ENCODE data around the gene DOK6. TPM values are rescaled to one million over a fixed set of nuclear protein-coding genes. Genes with fewer than 3 reads are reported as not detected.

Gene DOK6
- total and polyA plus RNA-seq, 2 of the 13 experiments (the other 11 are each of a cell fraction or from before 2014, with no cell fraction given) = 17.0 to 17.2 TPM

DNA sequence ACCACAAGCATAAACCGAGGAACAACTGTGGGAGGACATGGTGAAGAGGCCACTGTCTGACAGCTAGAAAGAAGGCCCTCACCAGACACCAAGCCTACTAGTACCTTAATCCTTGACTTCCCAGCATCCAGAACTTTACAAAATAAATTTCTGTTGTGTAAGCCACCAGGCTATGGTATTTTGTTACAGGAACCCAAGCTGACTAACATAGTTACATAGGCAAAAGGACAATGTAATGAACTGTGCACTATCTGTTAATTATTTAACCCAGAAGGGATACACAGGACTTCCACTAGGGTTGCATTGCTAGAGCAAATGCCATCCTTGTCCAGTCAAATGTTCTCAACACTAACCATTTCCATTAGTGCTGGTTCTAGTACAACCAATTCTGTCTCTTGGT lies 47.7 kb upstream of the DOK6 start (continued):
- TF ChIP-seq HNRNPH1 (optimal IDR thresholded peaks at IDR 0.05; ENCODE audit: low read depth, low read length) = no peak
- TF ChIP-seq ZNF33A (CRISPR knock-in tag; IDR thresholded peaks at IDR 0.05; ENCODE audit: borderline replicate concordance) = no peak
- TF ChIP-seq, protein P1, sequence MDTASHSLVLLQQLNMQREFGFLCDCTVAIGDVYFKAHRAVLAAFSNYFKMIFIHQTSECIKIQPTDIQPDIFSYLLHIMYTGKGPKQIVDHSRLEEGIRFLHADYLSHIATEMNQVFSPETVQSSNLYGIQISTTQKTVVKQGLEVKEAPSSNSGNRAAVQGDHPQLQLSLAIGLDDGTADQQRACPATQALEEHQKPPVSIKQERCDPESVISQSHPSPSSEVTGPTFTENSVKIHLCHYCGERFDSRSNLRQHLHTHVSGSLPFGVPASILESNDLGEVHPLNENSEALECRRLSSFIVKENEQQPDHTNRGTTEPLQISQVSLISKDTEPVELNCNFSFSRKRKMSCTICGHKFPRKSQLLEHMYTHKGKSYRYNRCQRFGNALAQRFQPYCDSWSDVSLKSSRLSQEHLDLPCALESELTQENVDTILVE (CRISPR knock-in tag; IDR thresholded peaks at IDR 0.05) = no peak
- no peak for TF ChIP-seq ZNF607 (CRISPR knock-in tag; IDR thresholded peaks at IDR 0.05; ENCODE audit: borderline replicate concordance)
- TF ChIP-seq, protein P2, sequence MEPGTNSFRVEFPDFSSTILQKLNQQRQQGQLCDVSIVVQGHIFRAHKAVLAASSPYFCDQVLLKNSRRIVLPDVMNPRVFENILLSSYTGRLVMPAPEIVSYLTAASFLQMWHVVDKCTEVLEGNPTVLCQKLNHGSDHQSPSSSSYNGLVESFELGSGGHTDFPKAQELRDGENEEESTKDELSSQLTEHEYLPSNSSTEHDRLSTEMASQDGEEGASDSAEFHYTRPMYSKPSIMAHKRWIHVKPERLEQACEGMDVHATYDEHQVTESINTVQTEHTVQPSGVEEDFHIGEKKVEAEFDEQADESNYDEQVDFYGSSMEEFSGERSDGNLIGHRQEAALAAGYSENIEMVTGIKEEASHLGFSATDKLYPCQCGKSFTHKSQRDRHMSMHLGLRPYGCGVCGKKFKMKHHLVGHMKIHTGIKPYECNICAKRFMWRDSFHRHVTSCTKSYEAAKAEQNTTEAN (CRISPR knock-in tag; conservative IDR thresholded peaks at IDR 0.05) = 0 out of 2 replicates have a peak, but pooled peaks have one; percentile 23
- TF ChIP-seq, protein P3, sequence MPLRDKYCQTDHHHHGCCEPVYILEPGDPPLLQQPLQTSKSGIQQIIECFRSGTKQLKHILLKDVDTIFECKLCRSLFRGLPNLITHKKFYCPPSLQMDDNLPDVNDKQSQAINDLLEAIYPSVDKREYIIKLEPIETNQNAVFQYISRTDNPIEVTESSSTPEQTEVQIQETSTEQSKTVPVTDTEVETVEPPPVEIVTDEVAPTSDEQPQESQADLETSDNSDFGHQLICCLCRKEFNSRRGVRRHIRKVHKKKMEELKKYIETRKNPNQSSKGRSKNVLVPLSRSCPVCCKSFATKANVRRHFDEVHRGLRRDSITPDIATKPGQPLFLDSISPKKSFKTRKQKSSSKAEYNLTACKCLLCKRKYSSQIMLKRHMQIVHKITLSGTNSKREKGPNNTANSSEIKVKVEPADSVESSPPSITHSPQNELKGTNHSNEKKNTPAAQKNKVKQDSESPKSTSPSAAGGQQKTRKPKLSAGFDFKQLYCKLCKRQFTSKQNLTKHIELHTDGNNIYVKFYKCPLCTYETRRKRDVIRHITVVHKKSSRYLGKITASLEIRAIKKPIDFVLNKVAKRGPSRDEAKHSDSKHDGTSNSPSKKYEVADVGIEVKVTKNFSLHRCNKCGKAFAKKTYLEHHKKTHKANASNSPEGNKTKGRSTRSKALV (CRISPR knock-in tag; IDR thresholded peaks at IDR 0.05) = no peak
- TF ChIP-seq ZFP62 (CRISPR knock-in tag; IDR thresholded peaks at IDR 0.05) = no peak
- no peak for TF ChIP-seq ARID2 (CRISPR knock-in tag; IDR thresholded peaks at IDR 0.05; ENCODE audit: borderline replicate concordance)
- TF ChIP-seq ZNF468 (CRISPR knock-in tag; IDR thresholded peaks at IDR 0.05) = no peak
- TF ChIP-seq ZNF564 (CRISPR knock-in tag; IDR thresholded peaks at IDR 0.05) = no peak
- TF ChIP-seq, protein P4, sequence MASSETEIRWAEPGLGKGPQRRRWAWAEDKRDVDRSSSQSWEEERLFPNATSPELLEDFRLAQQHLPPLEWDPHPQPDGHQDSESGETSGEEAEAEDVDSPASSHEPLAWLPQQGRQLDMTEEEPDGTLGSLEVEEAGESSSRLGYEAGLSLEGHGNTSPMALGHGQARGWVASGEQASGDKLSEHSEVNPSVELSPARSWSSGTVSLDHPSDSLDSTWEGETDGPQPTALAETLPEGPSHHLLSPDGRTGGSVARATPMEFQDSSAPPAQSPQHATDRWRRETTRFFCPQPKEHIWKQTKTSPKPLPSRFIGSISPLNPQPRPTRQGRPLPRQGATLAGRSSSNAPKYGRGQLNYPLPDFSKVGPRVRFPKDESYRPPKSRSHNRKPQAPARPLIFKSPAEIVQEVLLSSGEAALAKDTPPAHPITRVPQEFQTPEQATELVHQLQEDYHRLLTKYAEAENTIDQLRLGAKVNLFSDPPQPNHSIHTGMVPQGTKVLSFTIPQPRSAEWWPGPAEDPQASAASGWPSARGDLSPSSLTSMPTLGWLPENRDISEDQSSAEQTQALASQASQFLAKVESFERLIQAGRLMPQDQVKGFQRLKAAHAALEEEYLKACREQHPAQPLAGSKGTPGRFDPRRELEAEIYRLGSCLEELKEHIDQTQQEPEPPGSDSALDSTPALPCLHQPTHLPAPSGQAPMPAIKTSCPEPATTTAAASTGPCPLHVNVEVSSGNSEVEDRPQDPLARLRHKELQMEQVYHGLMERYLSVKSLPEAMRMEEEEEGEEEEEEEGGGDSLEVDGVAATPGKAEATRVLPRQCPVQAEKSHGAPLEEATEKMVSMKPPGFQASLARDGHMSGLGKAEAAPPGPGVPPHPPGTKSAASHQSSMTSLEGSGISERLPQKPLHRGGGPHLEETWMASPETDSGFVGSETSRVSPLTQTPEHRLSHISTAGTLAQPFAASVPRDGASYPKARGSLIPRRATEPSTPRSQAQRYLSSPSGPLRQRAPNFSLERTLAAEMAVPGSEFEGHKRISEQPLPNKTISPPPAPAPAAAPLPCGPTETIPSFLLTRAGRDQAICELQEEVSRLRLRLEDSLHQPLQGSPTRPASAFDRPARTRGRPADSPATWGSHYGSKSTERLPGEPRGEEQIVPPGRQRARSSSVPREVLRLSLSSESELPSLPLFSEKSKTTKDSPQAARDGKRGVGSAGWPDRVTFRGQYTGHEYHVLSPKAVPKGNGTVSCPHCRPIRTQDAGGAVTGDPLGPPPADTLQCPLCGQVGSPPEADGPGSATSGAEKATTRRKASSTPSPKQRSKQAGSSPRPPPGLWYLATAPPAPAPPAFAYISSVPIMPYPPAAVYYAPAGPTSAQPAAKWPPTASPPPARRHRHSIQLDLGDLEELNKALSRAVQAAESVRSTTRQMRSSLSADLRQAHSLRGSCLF (CRISPR knock-in tag; IDR thresholded peaks at IDR 0.05; ENCODE audit: borderline replicate concordance) = no peak
- TF ChIP-seq SALL1 (CRISPR knock-in tag; IDR thresholded peaks at IDR 0.05) = peak; percentile 25; the same call in 1 of the 2 replicates
- no peak for TF ChIP-seq RFX1 (IDR thresholded peaks at IDR 0.05)
- TF ChIP-seq ZNF207 (IDR thresholded peaks at IDR 0.05; ENCODE audit: borderline replicate concordance) = no peak
- TF ChIP-seq NCOA2 (CRISPR knock-in tag; IDR thresholded peaks at IDR 0.05) = peak; percentile 84
- TF ChIP-seq RFX3 (CRISPR knock-in tag; IDR thresholded peaks at IDR 0.05) = no peak
- TF ChIP-seq, protein P5, sequence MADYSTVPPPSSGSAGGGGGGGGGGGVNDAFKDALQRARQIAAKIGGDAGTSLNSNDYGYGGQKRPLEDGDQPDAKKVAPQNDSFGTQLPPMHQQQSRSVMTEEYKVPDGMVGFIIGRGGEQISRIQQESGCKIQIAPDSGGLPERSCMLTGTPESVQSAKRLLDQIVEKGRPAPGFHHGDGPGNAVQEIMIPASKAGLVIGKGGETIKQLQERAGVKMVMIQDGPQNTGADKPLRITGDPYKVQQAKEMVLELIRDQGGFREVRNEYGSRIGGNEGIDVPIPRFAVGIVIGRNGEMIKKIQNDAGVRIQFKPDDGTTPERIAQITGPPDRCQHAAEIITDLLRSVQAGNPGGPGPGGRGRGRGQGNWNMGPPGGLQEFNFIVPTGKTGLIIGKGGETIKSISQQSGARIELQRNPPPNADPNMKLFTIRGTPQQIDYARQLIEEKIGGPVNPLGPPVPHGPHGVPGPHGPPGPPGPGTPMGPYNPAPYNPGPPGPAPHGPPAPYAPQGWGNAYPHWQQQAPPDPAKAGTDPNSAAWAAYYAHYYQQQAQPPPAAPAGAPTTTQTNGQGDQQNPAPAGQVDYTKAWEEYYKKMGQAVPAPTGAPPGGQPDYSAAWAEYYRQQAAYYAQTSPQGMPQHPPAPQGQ (CRISPR knock-in tag; IDR thresholded peaks at IDR 0.05; ENCODE audit: borderline replicate concordance) = no peak
